Measurements from ENCODE around the gene TBC1D2.

Gene TBC1D2

GRCh38 chr9:98191671-98192502, 63.6 kb downstream of the TBC1D2 start:
- DNase-seq (ENCODE audit: low read depth, low spot score) = no peak
- TF ChIP-seq POLR2AphosphoS5 (IDR thresholded peaks at IDR 0.05; ENCODE audit: borderline replicate concordance, low read depth, low read length) (no peak), EZH2 (IDR thresholded peaks at IDR 0.05) (no peak), FOXP2 (optimal IDR thresholded peaks at IDR 0.05; ENCODE audit: control extremely low read depth, extremely low read length, insufficient read depth) (no peak)
- H3K4me3 ChIP-seq = peak overlapping the region; percentile 78
- H3K36me3 ChIP-seq (ENCODE audit: insufficient read depth, low read length) = no peaks in the 10 kb centered on the region
- no peaks in the 10 kb centered on the region for H3K9me3 ChIP-seq (ENCODE audit: low read depth, low read length)
- H3K9ac ChIP-seq (ENCODE audit: insufficient read length) = no peak overlapping the region
- no peak overlapping the region for H3K27ac ChIP-seq

DNA sequence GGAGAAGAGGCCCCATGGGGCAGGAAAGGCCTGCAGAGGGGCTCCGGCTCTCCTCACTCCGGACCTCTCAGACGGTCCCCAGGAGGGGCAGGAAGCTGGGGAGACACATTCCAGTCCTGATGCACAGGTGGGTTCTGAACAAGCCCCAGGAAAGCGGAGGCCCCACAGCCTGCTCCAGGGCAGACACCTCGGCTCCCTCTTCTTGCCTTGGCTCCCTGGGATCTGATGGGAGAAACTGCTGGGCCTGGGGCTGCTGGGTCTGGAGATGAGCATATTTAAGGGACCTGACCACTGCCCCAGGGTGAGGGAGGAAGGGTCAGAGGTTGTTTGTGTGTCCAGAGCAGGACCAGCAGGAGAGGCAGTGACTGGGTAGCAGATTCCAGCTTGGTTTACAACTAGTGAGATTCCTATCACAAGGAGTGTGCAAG, 64.3 kb downstream of the TBC1D2 start:
- H3K27ac ChIP-seq = no peak overlapping the region
- H3K9me3 ChIP-seq (ENCODE audit: low read depth, low read length) = no peaks in the 10 kb centered on the region
- no peak overlapping the region for H3K4me3 ChIP-seq
- DNase-seq (ENCODE audit: low read depth, low spot score) = no peak
- no peaks in the 10 kb centered on the region for H3K36me3 ChIP-seq (ENCODE audit: insufficient read depth, low read length)
- no peak overlapping the region for H3K9ac ChIP-seq (ENCODE audit: insufficient read length)
- no peak for TF ChIP-seq POLR2AphosphoS5 (IDR thresholded peaks at IDR 0.05; ENCODE audit: borderline replicate concordance, low read depth, low read length)
- no peak for TF ChIP-seq FOXP2 (optimal IDR thresholded peaks at IDR 0.05; ENCODE audit: control extremely low read depth, extremely low read length, insufficient read depth)

- no peak for TF ChIP-seq EZH2 (IDR thresholded peaks at IDR 0.05)
- no peak for TF ChIP-seq POLR2AphosphoS5 (IDR thresholded peaks at IDR 0.05; ENCODE audit: borderline replicate concordance, low read depth, low read length)
- TF ChIP-seq FOXP2 (optimal IDR thresholded peaks at IDR 0.05; ENCODE audit: control extremely low read depth, extremely low read length, insufficient read depth) = no peak
- no peak for DNase-seq (ENCODE audit: low read depth, low spot score)
Measured at GRCh38 chr9:98190757-98191105, 64.7 kb downstream of the TBC1D2 start.

DNA sequence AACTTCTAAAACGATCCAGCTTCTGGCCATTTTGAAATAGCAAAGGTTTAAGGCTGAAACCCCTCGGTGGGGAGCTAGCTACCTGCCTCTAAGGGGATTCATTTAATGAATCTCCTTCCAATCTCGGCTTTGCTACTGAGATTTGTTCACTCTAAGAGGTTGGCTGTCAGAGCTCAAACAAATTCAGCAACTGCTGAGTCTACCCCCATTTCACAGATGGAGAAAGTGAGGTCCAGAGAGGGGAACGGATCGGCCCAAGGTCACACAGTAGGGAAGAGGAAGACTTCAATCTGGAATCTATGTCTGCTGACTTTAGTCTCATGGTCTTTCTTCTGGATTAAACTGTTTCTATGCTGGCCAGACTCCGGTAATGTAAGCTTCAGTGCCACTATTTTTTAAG, 66.0 kb downstream of the TBC1D2 start:
- Histone ChIP-seq H3K36me3 (ENCODE audit: insufficient read depth, low read length) (no peaks in the 10 kb centered on the region), H3K9ac (ENCODE audit: insufficient read length) (no peak overlapping the region), H3K9me3 (ENCODE audit: low read depth, low read length) (no peaks in the 10 kb centered on the region), H3K4me3 (no peak overlapping the region), H3K27ac (no peak overlapping the region)
- TF ChIP-seq EZH2 (IDR thresholded peaks at IDR 0.05) (no peak), POLR2AphosphoS5 (IDR thresholded peaks at IDR 0.05; ENCODE audit: borderline replicate concordance, low read depth, low read length) (no peak), FOXP2 (optimal IDR thresholded peaks at IDR 0.05; ENCODE audit: control extremely low read depth, extremely low read length, insufficient read depth) (no peak)
- no peak for DNase-seq (ENCODE audit: low read depth, low spot score)

More at GRCh38 chr9:98190757-98191105, 64.7 kb downstream of the TBC1D2 start:
- no peak overlapping the region for H3K27ac ChIP-seq
- H3K4me3 ChIP-seq = no peak overlapping the region
- H3K9ac ChIP-seq (ENCODE audit: insufficient read length) = no peak overlapping the region
- no peaks in the 10 kb centered on the region for H3K9me3 ChIP-seq (ENCODE audit: low read depth, low read length)
- H3K36me3 ChIP-seq (ENCODE audit: insufficient read depth, low read length) = no peaks in the 10 kb centered on the region

DNA sequence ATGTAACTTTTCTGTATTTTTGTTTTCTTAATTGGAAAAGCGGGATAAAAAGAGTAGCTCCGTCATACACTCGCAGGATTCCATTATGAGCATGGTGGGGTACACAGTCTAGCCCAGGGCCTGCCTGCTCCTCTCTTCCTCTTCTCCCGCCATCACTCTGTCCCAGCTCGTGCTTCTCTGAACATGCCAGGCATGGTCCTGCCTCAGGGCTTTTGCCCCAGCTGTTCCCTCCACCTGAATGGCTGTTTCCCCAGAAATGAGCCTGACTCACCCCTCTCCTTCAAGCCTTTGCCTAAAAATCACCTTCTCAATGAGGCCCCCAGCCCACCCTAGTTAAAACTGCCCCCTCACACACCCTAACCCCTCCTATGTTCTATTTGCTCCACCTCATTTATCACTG, 67.5 kb downstream of the TBC1D2 start:
- Histone ChIP-seq H3K4me3 (no peak overlapping the region), H3K9me3 (ENCODE audit: low read depth, low read length) (no peaks in the 10 kb centered on the region), H3K36me3 (ENCODE audit: insufficient read depth, low read length) (no peaks in the 10 kb centered on the region), H3K9ac (ENCODE audit: insufficient read length) (no peak overlapping the region), H3K27ac (no peak overlapping the region)
- TF ChIP-seq FOXP2 (optimal IDR thresholded peaks at IDR 0.05; ENCODE audit: control extremely low read depth, extremely low read length, insufficient read depth) (no peak), EZH2 (IDR thresholded peaks at IDR 0.05) (no peak), POLR2AphosphoS5 (IDR thresholded peaks at IDR 0.05; ENCODE audit: borderline replicate concordance, low read depth, low read length) (no peak)
- DNase-seq (ENCODE audit: low read depth, low spot score) = no peak

DNA sequence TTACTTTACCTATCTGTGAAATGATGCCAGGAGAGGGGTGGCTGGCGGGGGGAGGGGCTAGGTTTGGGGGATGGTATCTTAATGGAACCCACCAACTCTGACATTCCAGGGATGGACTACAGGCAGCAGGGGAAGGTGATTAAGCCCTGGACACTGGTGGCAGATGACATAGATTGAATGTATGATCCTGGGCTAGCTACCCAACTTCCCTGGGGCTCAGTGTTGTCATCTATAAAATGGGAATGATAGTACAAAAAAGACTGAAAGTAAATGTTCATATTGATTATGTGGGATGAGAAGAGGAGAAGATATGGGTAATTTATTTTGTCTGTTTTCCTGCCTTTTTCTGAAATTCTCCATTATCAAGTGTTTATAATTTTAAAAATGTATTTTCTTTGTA, 69.2 kb downstream of the TBC1D2 start:
- DNase-seq (ENCODE audit: low read depth, low spot score) = no peak
- H3K4me3 ChIP-seq = no peak overlapping the region
- H3K27ac ChIP-seq = no peak overlapping the region
- no peak overlapping the region for H3K9ac ChIP-seq (ENCODE audit: insufficient read length)
- H3K36me3 ChIP-seq (ENCODE audit: insufficient read depth, low read length) = no peaks in the 10 kb centered on the region
- H3K9me3 ChIP-seq (ENCODE audit: low read depth, low read length) = no peaks in the 10 kb centered on the region
- no peak for TF ChIP-seq EZH2 (IDR thresholded peaks at IDR 0.05)
- TF ChIP-seq POLR2AphosphoS5 (IDR thresholded peaks at IDR 0.05; ENCODE audit: borderline replicate concordance, low read depth, low read length) = no peak
- no peak for TF ChIP-seq FOXP2 (optimal IDR thresholded peaks at IDR 0.05; ENCODE audit: control extremely low read depth, extremely low read length, insufficient read depth)

GRCh38 chr9:98185611-98186171, 69.8 kb downstream of the TBC1D2 start:
- no peak for DNase-seq (ENCODE audit: low read depth, low spot score)
- Histone ChIP-seq H3K36me3 (ENCODE audit: insufficient read depth, low read length) (no peaks in the 10 kb centered on the region), H3K4me3 (no peak overlapping the region), H3K9me3 (ENCODE audit: low read depth, low read length) (no peaks in the 10 kb centered on the region), H3K27ac (no peak overlapping the region), H3K9ac (ENCODE audit: insufficient read length) (no peak overlapping the region)
- TF ChIP-seq EZH2 (IDR thresholded peaks at IDR 0.05) (no peak), FOXP2 (optimal IDR thresholded peaks at IDR 0.05; ENCODE audit: control extremely low read depth, extremely low read length, insufficient read depth) (no peak), POLR2AphosphoS5 (IDR thresholded peaks at IDR 0.05; ENCODE audit: borderline replicate concordance, low read depth, low read length) (no peak)

- no peaks in the 10 kb centered on the region for H3K9me3 ChIP-seq (ENCODE audit: low read depth, low read length)
- TF ChIP-seq EZH2 (IDR thresholded peaks at IDR 0.05) (no peak), FOXP2 (optimal IDR thresholded peaks at IDR 0.05; ENCODE audit: control extremely low read depth, extremely low read length, insufficient read depth) (no peak), POLR2AphosphoS5 (IDR thresholded peaks at IDR 0.05; ENCODE audit: borderline replicate concordance, low read depth, low read length) (no peak)
- H3K36me3 ChIP-seq (ENCODE audit: insufficient read depth, low read length) = no peaks in the 10 kb centered on the region
- no peak overlapping the region for H3K27ac ChIP-seq
- H3K9ac ChIP-seq (ENCODE audit: insufficient read length) = no peak overlapping the region
- no peak overlapping the region for H3K4me3 ChIP-seq
- DNase-seq (ENCODE audit: low read depth, low spot score) = no peak
Measured at GRCh38 chr9:98185021-98185567, 70.4 kb downstream of the TBC1D2 start.

Data from SK-N-MC (cell line).